Activated CD4-positive, alpha-beta T cell treated with anti-CD3 and anti-CD28 coated beads, Interleukin-2, amount 50 U/mL, for 4 hours (primary cell): Measurements from ENCODE around the gene PGAP2.

ENCODE experiments used
- DNase-seq, 2 experiments: peaks; one replicate each; pipeline ENCODE4 v3.0.0-alpha.2; 2020

PGAP2 gene

GRCh38 chr11:3859373-3859881, 51.1 kb downstream of the PGAP2 start:
- no peak for DNase-seq

GRCh38 chr11:3860375-3860774, 52.0 kb downstream of the PGAP2 start:
- DNase-seq = peak; percentile 51 to 57

GRCh38 chr11:3860898-3861393, 52.6 kb downstream of the PGAP2 start:
- peak in 1 of 2 experiments; percentile 30 for DNase-seq

GRCh38 chr11:3861683-3862082, 53.3 kb downstream of the PGAP2 start:
- no peak for DNase-seq

- DNase-seq = no peak
Observed at GRCh38 chr11:3865388-3866193, 57.2 kb downstream of the PGAP2 start.

- DNase-seq = no peak
Observed at GRCh38 chr11:3866206-3866605, 57.8 kb downstream of the PGAP2 start.

GRCh38 chr11:3866836-3867208, 58.5 kb downstream of the PGAP2 start:
- DNase-seq = no peak

GRCh38 chr11:3867209-3868091, 59.1 kb downstream of the PGAP2 start:
- no peak for DNase-seq

- no peak for DNase-seq
Observed at GRCh38 chr11:3873712-3874349, 65.5 kb downstream of the PGAP2 start.
